Peyer's patch (tissue), 4 donors: ENCODE measurements around the gene MACO1. TPM values are rescaled to one million over a fixed set of nuclear protein-coding genes. Genes with fewer than 3 reads are reported as not detected.
A peak's percentile ranks its signal among the peaks of the same experiment; 100 is the strongest.

Experiments
- DNase-seq, 3 donors: peaks; one replicate each; pipeline ENCODE4 v3.0.0-alpha.2; 2017 to 2019
- H3K27ac ChIP-seq, 4 donors: fragments of 200-600 bp; sonication (generic); one replicate each; pipeline ENCODE4 v1.5.1; 2016 to 2019
- H3K27me3 ChIP-seq, 2 donors: fragments of 200-600 bp; sonication (generic); one replicate each; pipeline ENCODE4 v1.5.1; 2019
- H3K36me3 ChIP-seq, 3 donors: fragments of 200-600 bp; sonication (generic); one replicate each; pipeline ENCODE4 v1.5.1; 2016 to 2019
- H3K4me1 ChIP-seq, 4 donors: fragments of 200-600 bp; sonication (generic); one replicate each; pipeline ENCODE4 v1.5.1; 2016 to 2019
- H3K4me3 ChIP-seq, 4 donors: fragments of 200-600 bp; sonication (generic); 1 replicate in 3 of 4; 2 replicates in 1 of 4; pipeline ENCODE4 v1.5.1; 2016 to 2019; ENCODE audit warnings: mild to moderate bottlenecking in 1 of 4
- H3K9me3 ChIP-seq, 4 donors: fragments of 200-600 bp; sonication (generic); one replicate each; pipeline ENCODE4 v1.5.1; 2016 to 2019; ENCODE audit warnings: mild to moderate bottlenecking in 1 of 4
- CTCF ChIP-seq, 6 experiments: fragments of 450-650 bp in 4 of 6; fragments of 200-600 bp in 2 of 6; sonication (generic) in 1 of 6; IDR thresholded peaks; one replicate each; pipeline ENCODE4 v1.5.1; 2017 to 2019; ENCODE audit warnings: antibody characterized with exemption in 6 of 6, mild to moderate bottlenecking in 3 of 6, moderate library complexity in 1 of 6
- POLR2A ChIP-seq, 2 donors: fragments of 450-650 bp; IDR thresholded peaks; one replicate each; pipeline ENCODE4 v1.5.1; 2017; ENCODE audit warnings: antibody characterized with exemption in 2 of 2, mild to moderate bottlenecking in 2 of 2, moderate library complexity in 2 of 2
- total RNA-seq, 4 donors: library from RNA; depleted of rRNA; stranded (reverse); fragments of >200 nt; gene quantifications; one replicate each; pipeline ENCODE4 v1.1.0, GENCODE V29; 2016

Gene MACO1
- total RNA-seq, 4 donors from 2014 or later: 17.7 to 25.6 (median 22.8) TPM

DNA sequence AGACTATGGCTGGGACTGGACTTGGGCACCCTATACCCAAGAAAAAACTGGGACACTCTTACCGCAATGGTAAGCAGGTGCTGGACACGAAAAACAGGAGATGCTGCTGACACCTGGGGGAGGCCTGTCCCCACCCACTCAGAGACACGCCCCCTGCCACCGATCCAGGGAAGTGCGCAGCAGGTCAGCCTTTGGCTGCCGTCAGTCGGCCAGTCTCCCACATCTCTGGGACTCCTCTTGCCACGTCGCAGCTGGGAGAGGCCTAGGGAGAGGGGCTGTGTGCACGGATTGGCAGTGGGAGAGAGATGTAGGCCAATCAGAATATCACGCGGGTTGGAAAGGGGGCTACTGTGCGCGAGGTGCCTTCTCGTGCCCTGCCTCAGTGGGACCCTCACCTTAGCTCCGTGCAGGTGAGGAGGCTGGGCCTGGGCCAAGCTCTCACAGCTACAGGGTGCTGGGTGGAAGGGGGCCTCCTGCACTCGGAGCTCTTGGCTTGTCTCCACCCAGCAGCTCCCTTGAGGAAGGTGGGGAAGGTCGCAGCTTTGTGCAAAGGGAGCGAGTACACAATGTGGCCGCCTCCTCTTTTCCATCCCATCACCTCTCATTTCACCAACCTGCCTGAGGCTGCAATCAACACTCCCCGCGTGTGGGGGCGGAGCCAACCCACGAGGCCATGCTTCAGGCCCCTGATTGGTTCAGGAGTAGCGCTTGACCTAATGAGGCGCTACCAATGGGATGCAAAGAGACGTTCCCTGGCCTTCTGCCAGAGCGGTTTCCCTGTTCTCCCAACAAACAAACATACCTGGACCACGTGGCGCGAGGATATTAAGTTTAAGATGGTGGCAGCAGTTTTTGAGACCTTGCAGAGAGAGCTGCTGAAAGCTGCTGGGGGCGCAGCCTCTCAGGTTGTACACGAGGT lies 87.0 kb downstream of the MACO1 start:
- Histone ChIP-seq H3K27ac (no peak overlapping the region), H3K9me3 (no peaks in the 10 kb centered on the region), H3K4me1 (no peaks in the 10 kb centered on the region), H3K27me3 (no peaks in the 10 kb centered on the region), H3K4me3 (no peak overlapping the region), H3K36me3 (no peaks in the 10 kb centered on the region)
- TF ChIP-seq POLR2A (IDR thresholded peaks at IDR 0.05) (no peak), CTCF (IDR thresholded peaks at IDR 0.05) (no peak)
- no peak for DNase-seq

DNA sequence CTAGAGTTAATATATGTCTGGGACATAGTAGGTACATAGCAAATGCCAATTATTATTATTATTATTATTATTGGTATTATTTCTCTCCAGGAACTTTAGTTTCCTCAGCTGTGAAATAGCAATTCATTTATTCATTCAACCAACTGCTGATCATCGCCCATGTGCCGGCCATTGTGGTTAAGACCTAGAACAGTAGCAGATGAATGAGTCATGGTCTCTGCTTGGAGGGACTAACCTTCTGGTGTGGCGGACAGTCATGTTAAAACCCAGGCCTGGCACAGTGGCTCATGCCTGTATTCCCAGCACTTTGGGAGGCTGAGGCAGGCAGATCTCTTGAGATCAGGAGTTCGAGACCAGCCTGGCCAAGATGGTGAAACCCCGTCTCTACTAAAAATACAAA lies 88.9 kb downstream of the MACO1 start:
- no peak overlapping the region for H3K4me3 ChIP-seq
- no peak for DNase-seq
- H3K9me3 ChIP-seq: no peaks in the 10 kb centered on the region
- no peaks in the 10 kb centered on the region for H3K4me1 ChIP-seq
- TF ChIP-seq POLR2A (IDR thresholded peaks at IDR 0.05) (no peak), CTCF (IDR thresholded peaks at IDR 0.05) (no peak)
- no peak overlapping the region for H3K27ac ChIP-seq
- no peaks in the 10 kb centered on the region for H3K27me3 ChIP-seq
- no peaks in the 10 kb centered on the region for H3K36me3 ChIP-seq

DNA sequence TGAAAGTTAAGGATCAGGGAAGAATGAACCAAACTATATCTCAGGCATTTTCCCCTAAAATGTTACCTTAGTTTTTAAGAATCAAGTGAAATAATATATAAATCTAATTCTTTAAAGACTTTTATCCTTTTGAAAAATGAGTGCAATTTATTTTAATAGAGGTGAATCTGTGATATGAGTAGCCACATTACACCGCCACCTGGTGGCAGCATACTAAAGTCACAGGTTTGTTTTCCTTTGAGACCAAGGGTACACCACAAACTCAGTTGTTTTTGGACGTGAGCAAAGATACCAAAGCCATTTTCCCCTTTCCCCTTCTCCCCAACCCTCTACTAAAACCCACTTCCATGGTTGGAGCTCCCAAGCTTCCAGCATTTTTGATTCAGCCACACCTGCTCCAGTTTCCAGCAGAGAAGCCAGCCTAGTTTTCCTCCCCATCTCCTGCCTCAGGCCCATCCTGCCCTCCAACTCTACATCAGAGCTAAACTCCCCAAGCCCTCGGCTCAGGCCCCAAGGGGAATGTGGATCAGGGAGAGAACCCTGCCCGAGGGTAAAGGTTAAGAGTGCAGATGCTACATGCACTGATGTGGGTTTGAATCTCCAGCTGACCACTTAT lies 89.9 kb downstream of the MACO1 start:
- no peaks in the 10 kb centered on the region for H3K9me3 ChIP-seq
- no peak overlapping the region for H3K27ac ChIP-seq
- no peaks in the 10 kb centered on the region for H3K27me3 ChIP-seq
- H3K4me1 ChIP-seq: no peaks in the 10 kb centered on the region
- TF ChIP-seq CTCF (IDR thresholded peaks at IDR 0.05) (peak; percentile 78 to 94 (median 85)), POLR2A (IDR thresholded peaks at IDR 0.05) (no peak)
- no peaks in the 10 kb centered on the region for H3K36me3 ChIP-seq
- peak; percentile 68 to 91 (median 75) for DNase-seq
- no peak overlapping the region for H3K4me3 ChIP-seq

GRCh38 chr1:25522031-25522655 lies 91.4 kb downstream of the MACO1 start:
- Histone ChIP-seq H3K4me3 (no peak overlapping the region), H3K4me1 (no peaks in the 10 kb centered on the region), H3K27me3 (no peaks in the 10 kb centered on the region), H3K27ac (no peak overlapping the region), H3K36me3 (no peaks in the 10 kb centered on the region), H3K9me3 (no peaks in the 10 kb centered on the region)
- TF ChIP-seq POLR2A (IDR thresholded peaks at IDR 0.05) (no peak), CTCF (IDR thresholded peaks at IDR 0.05) (no peak)
- DNase-seq: no peak

DNA sequence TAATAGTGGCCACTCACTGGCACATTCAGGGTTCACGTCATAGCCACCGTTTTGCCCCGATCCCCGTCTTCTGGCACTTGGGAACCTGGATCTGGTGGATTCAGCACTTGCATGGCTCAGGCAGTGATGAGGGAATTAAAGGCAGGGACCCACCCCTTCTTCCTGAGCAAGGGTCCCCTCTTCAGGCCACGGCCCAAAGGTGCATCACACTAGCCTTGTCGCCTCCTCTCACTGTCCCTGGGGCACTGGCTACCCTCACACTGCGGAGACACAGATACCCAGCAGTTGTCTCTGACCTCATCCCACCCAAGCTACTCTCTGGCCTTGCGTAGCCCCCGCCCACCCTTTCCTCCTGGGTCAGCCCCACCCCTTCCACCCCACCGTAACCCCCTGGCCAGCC lies 92.8 kb downstream of the MACO1 start:
- H3K9me3 ChIP-seq: no peaks in the 10 kb centered on the region
- no peak overlapping the region for H3K4me3 ChIP-seq
- H3K27me3 ChIP-seq: no peaks in the 10 kb centered on the region
- TF ChIP-seq CTCF (IDR thresholded peaks at IDR 0.05): peak in 1 of 6 experiments; percentile 4
- TF ChIP-seq POLR2A (IDR thresholded peaks at IDR 0.05): no peak
- H3K27ac ChIP-seq: no peak overlapping the region
- no peaks in the 10 kb centered on the region for H3K4me1 ChIP-seq
- no peak for DNase-seq
- no peaks in the 10 kb centered on the region for H3K36me3 ChIP-seq
